ENCODE measurements around the gene FMO4.
"Not testable (repeated sequence)": the region's sequence is repeated elsewhere in the genome, so short reads cannot be mapped to it uniquely, and the experiment has no call there.

FMO4 gene

GRCh38 chr1:171355727-171356126, 41.7 kb downstream of the FMO4 start:
- no peaks in the 10 kb centered on the region for H4K20me1 ChIP-seq (ENCODE audit: insufficient read depth, low read length)
- H3K9me3 ChIP-seq (ENCODE audit: low read length), result no peaks in the 10 kb centered on the region
- no peaks in the 10 kb centered on the region for H3K9me2 ChIP-seq (ENCODE audit: low read depth, low read length)
- no peak overlapping the region for H3K4me3 ChIP-seq (ENCODE audit: low read depth, low read length, poor library complexity, severe bottlenecking)
- no peak overlapping the region for H3K9ac ChIP-seq (ENCODE audit: low read length)
- no peak for TF ChIP-seq CTCF (IDR thresholded peaks at IDR 0.05; ENCODE audit: low read length)
- no peak for TF ChIP-seq EZH2 (IDR thresholded peaks at IDR 0.05; ENCODE audit: borderline replicate concordance, low read length)
- H3K36me3 ChIP-seq (ENCODE audit: insufficient read depth, low read length), result no peaks in the 10 kb centered on the region
- no peak overlapping the region for H2AFZ ChIP-seq (ENCODE audit: low read length)
- no peaks in the 10 kb centered on the region for H3K27me3 ChIP-seq (ENCODE audit: insufficient read depth, low read length)
- H3K4me1 ChIP-seq (ENCODE audit: insufficient read depth, low read length, severe bottlenecking), result no peaks in the 10 kb centered on the region
- H3F3A ChIP-seq (ENCODE audit: insufficient read depth, low read length), result no peaks in the 10 kb centered on the region
- no peak overlapping the region for H3K4me2 ChIP-seq (ENCODE audit: low read length)
- H3K27ac ChIP-seq (ENCODE audit: low read depth, low read length, poor library complexity, severe bottlenecking), result no peak overlapping the region
- H3K79me2 ChIP-seq (ENCODE audit: insufficient read depth, low read length), result no peaks in the 10 kb centered on the region

GRCh38 chr1:171357179-171357578, 43.2 kb downstream of the FMO4 start:
- TF ChIP-seq EZH2 (IDR thresholded peaks at IDR 0.05; ENCODE audit: borderline replicate concordance, low read length), result no peak
- no peak for TF ChIP-seq CTCF (IDR thresholded peaks at IDR 0.05; ENCODE audit: low read length)
- Histone ChIP-seq H3K9me2 (ENCODE audit: low read depth, low read length) (no peaks in the 10 kb centered on the region), H3K4me3 (ENCODE audit: low read depth, low read length, poor library complexity, severe bottlenecking) (no peak overlapping the region), H3K79me2 (ENCODE audit: insufficient read depth, low read length) (no peaks in the 10 kb centered on the region), H3K9me3 (ENCODE audit: low read length) (no peaks in the 10 kb centered on the region), H2AFZ (ENCODE audit: low read length) (no peak overlapping the region), H3K4me1 (ENCODE audit: insufficient read depth, low read length, severe bottlenecking) (no peaks in the 10 kb centered on the region), H3K4me2 (ENCODE audit: low read length) (no peak overlapping the region), H3K9ac (ENCODE audit: low read length) (no peak overlapping the region), H3K27ac (ENCODE audit: low read depth, low read length, poor library complexity, severe bottlenecking) (no peak overlapping the region), H3F3A (ENCODE audit: insufficient read depth, low read length) (no peaks in the 10 kb centered on the region), H3K36me3 (ENCODE audit: insufficient read depth, low read length) (no peaks in the 10 kb centered on the region), H3K27me3 (ENCODE audit: insufficient read depth, low read length) (no peaks in the 10 kb centered on the region), H4K20me1 (ENCODE audit: insufficient read depth, low read length) (no peaks in the 10 kb centered on the region)

- H3F3A ChIP-seq (ENCODE audit: insufficient read depth, low read length); H3K9me3 ChIP-seq (ENCODE audit: low read length); H3K4me1 ChIP-seq (ENCODE audit: insufficient read depth, low read length, severe bottlenecking); H3K9me2 ChIP-seq (ENCODE audit: low read depth, low read length); H3K27ac ChIP-seq (ENCODE audit: low read depth, low read length, poor library complexity, severe bottlenecking); H3K79me2 ChIP-seq (ENCODE audit: insufficient read depth, low read length); H3K4me3 ChIP-seq (ENCODE audit: low read depth, low read length, poor library complexity, severe bottlenecking); H3K27me3 ChIP-seq (ENCODE audit: insufficient read depth, low read length); H2AFZ ChIP-seq (ENCODE audit: low read length); H3K4me2 ChIP-seq (ENCODE audit: low read length); H3K36me3 ChIP-seq (ENCODE audit: insufficient read depth, low read length); H3K9ac ChIP-seq (ENCODE audit: low read length); H4K20me1 ChIP-seq (ENCODE audit: insufficient read depth, low read length): not testable (repeated sequence)
Observed at GRCh38 chr1:171359355-171359648, 45.3 kb downstream of the FMO4 start.

GRCh38 chr1:171359731-171360527, 45.9 kb downstream of the FMO4 start:
- not testable (repeated sequence) for H3K4me1 ChIP-seq (ENCODE audit: insufficient read depth, low read length, severe bottlenecking); H2AFZ ChIP-seq (ENCODE audit: low read length); H3K4me2 ChIP-seq (ENCODE audit: low read length); H3K9ac ChIP-seq (ENCODE audit: low read length); H3K27ac ChIP-seq (ENCODE audit: low read depth, low read length, poor library complexity, severe bottlenecking); H3K79me2 ChIP-seq (ENCODE audit: insufficient read depth, low read length); H3K9me3 ChIP-seq (ENCODE audit: low read length); H3K36me3 ChIP-seq (ENCODE audit: insufficient read depth, low read length); H3F3A ChIP-seq (ENCODE audit: insufficient read depth, low read length); H3K27me3 ChIP-seq (ENCODE audit: insufficient read depth, low read length); H3K9me2 ChIP-seq (ENCODE audit: low read depth, low read length); H4K20me1 ChIP-seq (ENCODE audit: insufficient read depth, low read length); H3K4me3 ChIP-seq (ENCODE audit: low read depth, low read length, poor library complexity, severe bottlenecking)

Data from OCI-LY1 (cell line).